ENCODE data around the gene MAS1L.

The MAS1L gene, protein sequence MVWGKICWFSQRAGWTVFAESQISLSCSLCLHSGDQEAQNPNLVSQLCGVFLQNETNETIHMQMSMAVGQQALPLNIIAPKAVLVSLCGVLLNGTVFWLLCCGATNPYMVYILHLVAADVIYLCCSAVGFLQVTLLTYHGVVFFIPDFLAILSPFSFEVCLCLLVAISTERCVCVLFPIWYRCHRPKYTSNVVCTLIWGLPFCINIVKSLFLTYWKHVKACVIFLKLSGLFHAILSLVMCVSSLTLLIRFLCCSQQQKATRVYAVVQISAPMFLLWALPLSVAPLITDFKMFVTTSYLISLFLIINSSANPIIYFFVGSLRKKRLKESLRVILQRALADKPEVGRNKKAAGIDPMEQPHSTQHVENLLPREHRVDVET

DNA sequence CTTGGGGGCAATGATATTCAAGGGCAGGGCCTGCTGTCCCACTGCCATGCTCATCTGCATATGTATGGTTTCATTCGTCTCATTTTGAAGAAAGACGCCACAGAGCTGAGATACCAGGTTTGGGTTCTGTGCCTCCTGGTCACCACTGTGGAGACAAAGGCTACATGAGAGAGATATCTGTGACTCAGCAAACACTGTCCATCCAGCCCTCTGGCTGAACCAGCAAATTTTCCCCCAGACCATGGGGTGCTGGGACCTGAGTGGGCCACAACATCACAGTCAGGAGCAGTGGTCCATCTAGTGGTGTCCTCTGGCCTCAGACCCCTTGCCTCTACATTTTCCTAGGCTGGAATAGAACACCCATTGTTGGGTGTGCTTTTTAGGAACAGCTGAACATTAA is at the start of gene MAS1L:
TSS of gene MAS1L (minus strand) at position 297 of the 400 bp plus-strand sequence. CDS start at position 243, 54 bp downstream.
- DNase-seq (ENCODE audit: low spot score): no peak

DNA sequence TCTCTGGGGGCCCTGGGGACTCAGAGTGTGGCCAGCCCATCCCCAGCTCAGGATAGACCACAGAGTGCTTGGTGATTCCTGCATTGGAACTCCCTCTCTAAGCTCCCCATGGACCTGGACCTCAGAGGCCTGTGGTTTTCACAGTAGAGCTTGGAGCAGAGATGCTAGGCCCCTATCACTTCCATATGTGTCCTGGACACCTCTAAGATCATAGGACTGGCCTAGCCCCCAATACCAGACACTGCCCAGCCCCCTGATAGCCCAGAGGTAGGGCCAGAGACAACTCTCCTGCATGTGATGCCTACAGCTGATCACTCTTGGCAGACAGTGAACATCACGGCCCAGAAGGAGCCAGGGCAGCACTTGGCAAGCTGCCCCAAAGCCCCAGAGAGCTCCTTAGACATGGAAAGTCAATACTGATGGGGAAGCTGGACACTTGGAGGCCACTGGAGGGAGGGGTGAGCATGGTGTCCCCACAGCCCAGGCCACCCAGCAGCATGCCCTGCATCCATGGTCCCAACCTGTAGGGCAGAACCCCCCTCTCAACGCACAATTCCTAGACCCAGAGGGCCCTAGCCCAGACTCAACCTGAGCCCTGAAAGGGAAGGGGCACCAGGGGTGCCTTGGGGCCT is 44.7 kb upstream of the MAS1L start:
- no peak for DNase-seq (ENCODE audit: low spot score)

DNA sequence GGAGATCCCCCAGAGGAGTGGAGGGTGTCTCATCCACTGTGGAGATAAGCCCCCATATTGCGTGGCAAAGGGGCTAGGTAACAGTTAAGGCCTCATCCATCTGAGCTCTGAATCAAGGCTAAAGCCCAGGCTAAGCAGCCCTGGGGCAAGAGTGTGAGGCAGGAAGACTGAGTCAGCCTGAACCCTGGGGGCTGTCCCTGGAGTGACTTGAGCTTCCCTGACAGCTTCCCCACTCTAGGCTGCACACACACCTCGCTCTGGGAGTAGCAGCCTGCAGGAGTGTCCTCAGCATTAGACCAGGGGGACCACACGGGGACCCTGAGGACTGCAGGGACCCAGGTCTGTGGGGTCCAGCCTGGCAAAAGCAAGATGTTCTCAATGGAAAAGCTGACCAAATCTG is 43.9 kb upstream of the MAS1L start:
- no peak for DNase-seq (ENCODE audit: low spot score)

DNA sequence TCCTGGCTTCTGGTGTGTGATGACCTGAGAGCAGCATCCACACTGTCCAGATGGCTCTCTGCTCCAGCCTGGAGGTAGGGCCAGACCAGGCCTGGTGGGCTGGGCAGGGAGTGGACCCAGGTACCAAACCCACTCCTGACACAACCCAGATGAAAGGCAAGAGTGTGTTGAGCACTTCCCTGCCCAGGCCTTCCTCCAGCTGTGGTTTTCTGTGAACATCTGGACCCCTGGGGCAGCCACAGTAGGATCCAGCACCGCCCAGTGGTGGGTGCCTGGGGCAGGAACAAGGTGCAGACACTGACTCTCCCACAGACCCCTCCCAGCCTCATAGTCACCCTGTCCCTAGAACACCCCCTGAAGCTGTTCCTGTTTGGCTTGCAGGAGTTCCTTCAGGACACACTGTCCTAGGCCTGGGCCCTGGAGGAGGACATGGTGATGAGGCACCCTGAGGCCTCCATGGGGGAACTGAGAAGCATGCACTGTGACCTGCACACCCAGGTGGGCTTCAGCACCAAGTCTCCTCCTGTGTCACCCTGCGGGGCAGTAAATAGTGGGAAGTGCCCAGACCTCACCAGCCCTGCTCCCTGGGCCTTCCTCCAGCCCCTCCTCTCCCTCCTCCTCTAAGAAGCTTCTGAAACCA is 43.0 kb upstream of the MAS1L start:
- DNase-seq (ENCODE audit: low spot score): no peak

DNA sequence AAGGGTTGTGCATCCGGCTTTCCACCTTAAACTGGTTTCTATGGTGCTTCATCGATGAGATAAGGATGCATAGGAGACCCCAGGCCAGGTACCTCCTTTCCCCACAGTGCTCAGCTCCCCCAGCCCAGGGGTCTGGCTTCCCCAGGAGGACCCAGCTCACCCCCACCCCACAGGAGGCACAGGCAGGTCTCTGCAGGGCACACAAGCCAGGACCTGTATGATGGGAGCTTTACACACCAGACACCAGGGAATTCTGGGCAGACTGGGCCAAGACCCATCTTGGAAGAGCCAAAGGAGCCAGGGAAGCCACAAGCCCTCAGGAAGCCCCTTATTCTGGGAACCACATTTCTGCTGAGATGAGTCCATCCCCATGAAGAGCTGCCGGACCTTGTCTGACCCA is 42.2 kb upstream of the MAS1L start:
- no peak for DNase-seq (ENCODE audit: low spot score)

DNA sequence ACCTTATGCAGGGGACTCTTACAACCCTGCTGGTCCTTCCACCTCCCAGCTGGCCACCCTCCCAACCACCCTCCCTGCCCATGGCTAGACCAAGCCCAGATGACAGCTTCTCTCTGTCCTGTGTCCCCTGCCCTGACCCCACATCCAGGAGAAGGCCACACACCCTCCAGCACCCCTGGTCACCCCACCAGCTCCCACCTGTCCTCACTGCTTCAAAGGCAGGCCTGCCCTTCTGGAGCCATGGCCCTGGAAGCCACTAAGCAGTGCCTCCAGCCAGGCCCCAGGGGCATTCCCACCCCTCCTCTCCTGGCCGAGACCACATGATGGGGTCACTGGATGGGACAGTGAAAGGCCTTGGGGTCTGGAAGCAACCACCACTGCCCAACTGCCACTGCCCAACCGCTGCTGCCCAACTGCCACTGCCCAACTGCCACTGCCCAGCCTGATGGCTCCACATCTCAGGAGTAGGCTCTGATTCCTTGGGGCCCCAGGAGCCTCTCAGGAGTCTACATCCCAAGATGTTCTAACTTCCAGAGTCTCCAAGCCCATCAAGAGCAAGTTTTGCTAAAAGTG is 41.3 kb upstream of the MAS1L start:
- no peak for DNase-seq (ENCODE audit: low spot score)

DNA sequence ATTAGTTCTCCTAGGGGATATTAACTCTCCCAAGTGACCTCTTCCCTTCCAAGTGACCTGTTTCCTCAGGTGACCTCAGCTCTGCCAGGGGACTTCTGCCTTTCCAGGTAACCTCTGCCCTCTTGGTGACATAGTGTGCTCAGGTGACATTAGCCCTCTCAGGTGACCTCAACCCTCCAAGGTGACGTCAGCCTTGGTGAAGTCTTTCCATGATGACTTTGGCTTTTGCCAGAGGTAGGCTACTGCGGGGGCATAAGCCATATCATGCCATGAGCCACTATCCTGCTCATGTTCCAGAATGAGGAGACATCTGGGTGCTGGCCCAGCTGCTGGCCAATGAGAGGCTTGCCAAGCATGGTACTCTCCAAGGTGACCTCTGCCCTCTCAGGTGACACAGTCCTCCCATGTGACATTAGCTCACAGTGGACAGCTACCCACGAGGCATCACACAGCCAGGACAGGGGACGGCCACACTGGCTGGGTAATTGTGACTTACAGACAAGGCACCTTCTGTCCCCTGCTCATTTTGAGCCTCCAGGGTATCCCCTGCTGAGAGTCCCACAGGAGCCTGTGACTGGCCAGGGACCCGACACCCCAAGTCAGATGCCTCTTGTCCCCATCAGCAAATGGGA is 40.7 kb upstream of the MAS1L start:
- no peak for DNase-seq (ENCODE audit: low spot score)

DNA sequence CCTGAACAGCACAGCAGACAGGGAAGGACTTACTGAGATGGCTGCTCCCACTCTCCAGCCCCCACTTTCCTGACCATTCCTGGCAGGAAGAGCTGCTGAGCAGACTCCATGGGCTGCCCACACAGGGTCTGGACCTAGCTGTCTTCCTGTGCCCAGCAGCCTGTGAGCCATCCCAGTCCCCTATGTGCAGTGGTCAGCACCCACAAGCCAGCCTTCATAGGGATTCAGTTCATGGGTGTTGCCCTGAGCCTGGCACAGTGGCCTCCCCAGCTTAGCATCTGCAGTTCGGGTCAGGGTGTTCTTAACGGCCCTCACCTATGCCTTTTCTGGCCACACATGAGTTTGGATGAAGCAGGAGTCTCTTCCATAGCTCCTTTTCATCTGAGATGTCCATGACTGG is 39.8 kb upstream of the MAS1L start:
- DNase-seq (ENCODE audit: low spot score): no peak

DNA sequence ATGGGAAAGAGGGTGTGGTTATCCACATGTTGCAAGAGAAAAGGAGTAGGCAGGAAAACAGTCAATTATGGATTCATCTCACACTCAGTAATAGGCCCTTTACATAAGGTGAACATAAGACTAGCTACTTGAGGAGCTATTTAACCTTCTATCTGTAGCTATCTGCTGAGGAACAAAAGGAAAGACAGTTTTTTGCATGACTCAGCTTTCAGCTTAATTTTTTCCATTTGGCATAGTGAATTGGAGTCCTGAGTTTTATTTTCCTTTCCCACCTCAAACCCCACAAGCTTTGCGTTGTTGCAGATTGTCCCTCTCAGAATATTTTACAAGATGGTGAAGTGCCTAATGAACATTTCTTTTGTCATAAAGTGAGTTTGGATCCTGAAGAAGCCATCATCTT is 39.4 kb upstream of the MAS1L start:
- no peak for DNase-seq (ENCODE audit: low spot score)

DNA sequence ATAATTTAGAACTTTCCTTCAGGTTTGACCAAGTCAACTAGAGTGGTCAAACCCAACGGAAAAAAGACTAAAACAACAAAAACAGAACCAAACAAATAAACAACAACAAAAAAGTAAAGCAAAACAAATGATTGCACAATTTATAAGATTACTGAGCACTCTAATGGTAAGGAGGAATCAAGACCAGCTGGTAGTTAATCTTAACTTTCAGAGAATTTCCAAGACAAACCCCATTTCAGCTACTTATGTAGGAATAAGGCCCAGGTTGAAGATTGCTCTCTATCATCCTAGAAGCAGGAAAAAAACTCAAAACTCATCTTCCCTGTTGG is 37.5 kb upstream of the MAS1L start:
- no peak for DNase-seq (ENCODE audit: low spot score)

DNA sequence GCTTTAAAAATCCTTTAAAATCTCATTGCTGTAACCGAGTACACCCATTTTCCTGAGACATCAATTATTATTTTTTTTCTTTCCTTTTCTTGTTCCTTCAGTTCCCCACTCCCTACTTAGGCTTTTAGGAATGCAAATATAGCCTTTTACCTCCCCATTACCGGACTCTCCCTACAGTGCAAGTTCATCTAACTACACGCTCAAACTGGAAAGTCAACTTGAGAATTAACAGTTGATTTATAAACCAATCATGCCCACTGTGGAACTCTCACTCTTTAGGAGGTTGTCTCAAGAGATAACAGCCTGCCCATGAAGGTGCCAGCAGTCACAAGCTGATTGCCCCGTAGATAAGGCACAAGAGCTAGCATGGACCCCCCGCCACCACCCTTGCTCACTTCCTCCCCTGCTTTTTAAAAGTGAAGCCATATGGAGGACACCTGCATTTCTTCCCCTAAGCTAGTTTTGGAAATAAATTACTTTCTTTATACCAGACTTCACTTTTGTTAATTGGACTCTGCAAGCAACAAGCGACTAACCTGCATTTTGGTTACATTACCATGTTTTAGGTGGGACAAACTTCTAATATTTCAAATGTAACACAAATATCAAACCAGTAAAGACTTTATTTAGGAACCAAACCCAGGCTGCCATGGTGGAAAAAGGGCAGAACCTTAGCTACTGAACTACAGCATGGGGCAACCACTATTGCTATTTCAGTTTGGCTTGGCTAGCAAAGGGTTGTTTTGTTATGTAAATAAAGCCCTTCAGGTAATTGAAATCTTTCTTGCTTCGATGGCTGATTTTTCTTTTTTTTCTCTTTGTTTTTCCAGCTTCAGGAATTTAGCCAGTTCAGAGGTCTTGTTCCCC is 36.9 kb upstream of the MAS1L start:
- no peak for DNase-seq (ENCODE audit: low spot score)

DNA sequence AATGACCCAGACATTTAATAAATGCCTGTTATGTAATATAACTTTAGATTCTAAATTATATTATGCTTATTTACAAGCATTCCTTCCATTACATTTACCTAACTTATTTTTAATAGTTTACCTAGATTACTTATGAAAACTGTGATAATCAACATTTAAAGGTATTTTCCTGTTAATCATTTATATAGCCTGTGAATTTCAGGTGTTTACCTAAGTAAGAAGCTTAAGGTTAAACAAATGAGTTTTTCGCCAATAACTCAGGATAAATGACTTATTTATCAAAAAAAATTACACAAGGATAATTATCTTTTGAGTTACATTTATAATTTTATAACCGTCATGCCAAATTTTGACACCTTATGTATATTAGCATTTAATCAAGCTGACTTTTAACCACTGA is 36.3 kb upstream of the MAS1L start:
- no peak for DNase-seq (ENCODE audit: low spot score)

DNA sequence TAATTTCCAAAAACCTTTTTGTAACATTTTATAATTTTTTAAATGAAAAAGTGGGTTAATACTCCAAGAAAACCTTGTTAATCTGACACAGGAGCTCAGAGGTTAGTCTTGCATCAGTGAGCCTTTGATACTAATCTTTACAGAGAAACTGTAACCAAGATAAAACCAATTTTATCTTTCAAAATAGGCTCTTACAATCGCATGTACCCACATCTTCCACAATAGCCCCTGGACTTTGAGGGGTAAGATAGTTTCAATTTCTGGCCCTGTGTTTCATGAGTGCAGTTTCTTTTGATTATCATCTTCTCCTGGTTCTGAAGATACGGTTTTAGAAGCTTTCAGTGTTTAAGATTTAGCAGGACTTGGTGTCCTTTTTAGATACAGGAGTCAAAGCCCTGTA is 34.5 kb upstream of the MAS1L start:
- DNase-seq (ENCODE audit: low spot score): no peak

DNA sequence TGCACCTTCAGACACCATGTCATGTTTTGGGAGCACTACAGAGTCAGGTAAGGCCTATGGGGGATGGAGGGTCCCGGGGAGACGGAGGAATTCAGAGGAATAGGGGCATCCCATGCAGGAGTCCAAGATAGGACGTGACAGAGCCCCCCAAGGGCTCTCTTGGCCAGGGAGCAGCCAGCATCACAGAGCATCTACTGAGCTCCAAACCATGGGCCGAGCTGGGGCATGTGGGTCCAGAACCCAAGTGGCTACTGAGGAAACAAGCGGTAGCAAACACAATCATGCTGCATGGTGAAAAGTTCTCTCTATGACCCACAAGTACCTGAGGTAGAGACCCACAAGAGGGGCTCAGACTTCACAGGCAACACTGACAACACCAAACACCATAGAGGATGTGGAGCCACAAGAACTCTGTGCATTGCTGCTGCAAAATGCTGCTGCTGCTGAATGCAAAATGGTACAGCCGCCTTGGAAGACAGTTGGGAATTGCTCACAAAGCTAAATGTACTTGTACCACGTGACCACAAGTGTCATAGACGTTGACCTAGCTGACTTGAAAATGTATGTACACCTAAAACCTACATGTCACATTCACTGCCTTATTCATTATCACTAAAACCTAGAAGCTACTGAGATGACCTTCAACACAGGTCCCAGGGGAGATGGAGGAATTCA is 33.4 kb upstream of the MAS1L start:
- DNase-seq (ENCODE audit: low spot score): no peak

DNA sequence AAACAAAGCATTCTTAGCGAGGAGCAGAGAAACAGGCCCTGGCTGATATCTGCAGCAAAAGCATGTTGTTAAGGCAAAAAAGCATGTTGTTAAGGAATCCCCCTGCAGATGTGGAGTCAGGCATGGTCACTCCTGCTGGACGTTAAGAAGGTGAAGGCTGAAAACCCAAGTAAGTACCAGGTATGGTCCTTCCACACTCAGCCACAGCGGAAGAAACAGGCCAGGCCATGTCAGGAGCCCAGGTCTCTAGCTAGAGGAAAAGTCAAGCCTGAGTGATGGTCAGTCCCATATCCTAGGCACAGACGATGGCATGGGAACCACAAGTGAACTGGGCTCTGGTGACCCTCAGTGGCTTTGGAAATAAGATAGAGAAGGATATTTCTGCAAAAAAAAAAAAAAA is 32.5 kb upstream of the MAS1L start:
- no peak for DNase-seq (ENCODE audit: low spot score)

DNA sequence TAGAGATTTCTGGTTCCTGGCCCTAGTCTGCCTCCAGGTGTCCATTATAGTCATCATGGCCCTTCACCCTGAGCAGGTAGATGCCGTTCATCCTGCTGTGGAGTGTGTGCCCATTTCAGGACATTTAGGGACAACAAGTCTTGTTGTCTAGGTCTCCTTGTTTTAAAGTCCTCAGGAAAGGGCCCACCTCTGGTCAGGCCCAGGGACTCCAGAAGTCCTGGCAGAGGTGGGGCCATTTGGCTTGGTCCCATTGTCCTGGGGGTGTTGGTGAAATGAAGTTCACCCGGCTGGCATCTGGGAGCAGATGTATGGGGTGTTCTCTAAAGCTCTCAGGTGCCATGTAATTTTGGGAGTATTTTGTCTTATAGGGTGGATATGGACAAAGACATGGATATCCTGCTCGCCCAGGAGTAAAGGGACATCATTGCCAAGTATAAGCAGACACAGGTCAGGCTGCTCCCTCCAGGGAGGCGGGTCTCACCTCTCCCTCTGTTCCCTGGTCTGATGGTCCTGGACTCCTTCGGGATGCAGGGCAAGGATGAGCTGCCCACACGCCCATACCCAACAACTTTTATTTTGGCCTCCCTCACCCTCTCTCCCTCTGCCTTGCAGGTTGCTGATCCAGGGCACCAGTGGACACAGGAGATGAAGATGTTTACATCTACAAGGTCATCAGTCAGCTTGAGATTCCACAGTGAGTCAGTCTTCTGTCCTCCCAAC is 31.7 kb upstream of the MAS1L start:
- DNase-seq (ENCODE audit: low spot score): no peak

DNA sequence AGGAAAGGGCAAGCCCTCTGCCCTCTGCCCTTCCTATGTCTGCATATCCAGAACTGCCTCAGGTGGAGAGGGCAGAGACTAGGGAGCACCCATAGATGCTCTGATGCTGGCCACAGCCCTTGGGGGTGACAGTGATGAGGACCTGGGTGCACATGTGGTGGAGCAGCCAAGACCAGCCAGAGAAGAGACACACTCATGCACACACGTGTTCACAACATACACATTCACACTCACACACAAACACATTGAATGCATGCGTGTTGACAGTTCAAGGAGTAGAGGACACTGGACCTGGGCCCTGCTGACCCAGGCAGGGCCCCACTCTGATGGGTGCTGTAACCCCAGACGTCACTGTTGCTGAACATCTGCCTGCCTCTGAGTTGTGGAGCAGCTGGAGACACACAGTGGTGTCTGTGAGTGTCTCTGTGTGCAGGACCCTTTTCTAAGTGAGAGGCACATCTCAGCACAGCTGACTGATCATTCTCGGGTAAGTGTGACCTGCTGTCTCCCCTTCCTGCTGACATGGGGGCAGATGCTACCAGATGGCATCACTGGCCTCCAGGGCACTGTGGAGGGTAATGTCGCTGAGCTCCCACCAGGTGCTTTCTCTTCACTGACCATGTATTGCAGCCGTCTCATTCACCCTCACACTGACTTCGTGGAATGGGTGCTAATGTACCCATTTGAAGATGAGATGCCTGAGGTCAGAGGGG is 30.1 kb upstream of the MAS1L start:
- no peak for DNase-seq (ENCODE audit: low spot score)

DNA sequence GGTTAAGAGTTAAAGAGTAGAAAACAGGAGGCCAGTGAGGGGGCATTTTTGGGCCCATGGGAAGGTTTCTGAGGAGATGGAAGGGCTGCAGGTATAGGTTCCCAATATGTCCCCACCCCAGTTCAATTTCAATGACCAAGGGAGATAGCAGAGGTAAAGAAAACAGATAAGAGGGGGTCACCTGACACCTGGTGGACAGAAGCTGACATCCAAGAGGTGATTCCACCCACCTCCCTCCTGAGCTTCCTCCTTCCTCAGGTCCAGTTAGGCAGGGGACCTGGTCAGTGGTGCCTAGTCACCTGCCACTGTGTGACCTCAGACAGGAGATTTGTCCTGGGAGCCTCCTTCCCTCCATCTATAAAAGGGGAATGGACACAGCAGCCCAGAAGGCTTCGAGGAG is 29.5 kb upstream of the MAS1L start:
- no peak for DNase-seq (ENCODE audit: low spot score)

DNA sequence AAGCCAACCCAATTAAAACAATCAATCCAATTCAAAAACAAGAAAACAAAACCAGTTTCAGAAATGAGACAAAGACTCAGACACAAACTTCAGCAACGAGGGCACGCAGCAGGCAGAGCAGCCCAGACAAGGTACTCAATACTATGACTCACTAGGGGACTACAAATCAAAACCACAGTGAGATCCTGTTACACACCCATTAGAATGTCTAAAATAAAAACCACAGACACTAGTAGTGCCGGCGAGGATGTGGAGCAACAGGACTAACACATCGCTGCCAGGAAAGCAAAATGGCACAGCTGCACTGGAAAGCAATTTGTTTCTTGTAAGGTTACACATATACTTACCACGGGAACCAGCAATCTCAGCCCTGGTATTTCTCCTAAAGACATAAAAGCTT is 28.4 kb upstream of the MAS1L start:
- peak; percentile 83 for DNase-seq (ENCODE audit: low spot score)

DNA sequence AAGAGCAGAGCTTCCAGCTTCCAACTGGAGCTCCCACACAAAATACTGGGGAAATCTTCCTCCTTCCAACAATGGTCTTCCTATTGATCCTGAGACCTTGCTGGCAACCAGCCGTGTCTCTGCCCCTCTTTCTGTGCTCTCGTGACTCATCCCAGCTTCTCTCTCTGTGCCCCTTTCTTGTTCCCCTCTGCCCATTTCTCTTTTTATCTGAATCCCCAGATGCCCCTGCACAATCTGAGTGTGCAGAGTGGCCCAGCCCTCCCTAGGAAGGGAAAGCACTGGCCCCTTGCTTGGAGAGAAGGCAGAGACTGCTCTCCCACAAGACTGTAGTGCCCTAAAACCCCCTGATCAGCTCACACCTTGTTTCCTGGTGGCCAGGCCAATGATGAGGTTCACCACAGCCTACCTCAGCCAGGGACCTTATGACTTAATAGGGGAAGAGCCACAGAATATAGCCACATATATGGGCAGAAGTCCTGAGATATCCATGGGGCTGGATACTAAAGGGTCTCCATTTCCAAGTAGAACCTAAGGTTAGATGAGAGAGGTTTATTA is 23.1 kb upstream of the MAS1L start:
- DNase-seq (ENCODE audit: low spot score): no peak
